Astrocyte (in vitro differentiated cells and primary cell): ENCODE measurements around the gene STON2.

ENCODE experiments used
- CTCF ChIP-seq: IDR thresholded peaks from 2 replicates; pipeline ENCODE4 v1.5.1; 2011; ENCODE audit warnings: low read depth, mild to moderate bottlenecking, inconsistent platforms, low read length, moderate library complexity; ENCODE audit not compliant: insufficient read depth
- EZH2 ChIP-seq: IDR thresholded peaks from 2 replicates; pipeline ENCODE4 v1.6.1; 2012; ENCODE audit warnings: mild to moderate bottlenecking, low read length, inconsistent platforms; ENCODE audit not compliant: insufficient read depth

DNA sequence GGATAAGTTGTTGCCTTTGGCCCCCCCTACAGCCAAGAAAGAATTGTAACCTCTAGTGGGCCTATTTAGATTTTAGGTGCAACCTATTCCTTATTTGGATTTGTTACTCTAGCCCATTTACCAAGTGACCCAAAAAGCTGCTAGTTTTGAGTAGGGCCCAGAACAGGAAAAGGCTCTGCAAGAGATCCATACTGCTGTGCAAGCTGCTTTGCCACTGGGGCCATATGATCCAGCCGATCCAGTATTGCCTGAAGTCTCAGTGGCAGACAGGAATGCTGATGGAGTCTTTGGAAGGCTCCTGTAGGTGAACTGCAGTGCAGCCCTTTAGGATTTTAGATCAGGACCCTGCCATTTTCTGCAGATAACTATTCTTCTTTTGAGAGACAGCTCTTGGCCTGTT, 166.5 kb downstream of the STON2 start:
- no peak for TF ChIP-seq CTCF
- no peak for TF ChIP-seq EZH2
